CD8-positive, alpha-beta memory T cell (primary cell): ENCODE results near the gene CNTD1. TPM values are rescaled to one million over a fixed set of nuclear protein-coding genes. Genes with fewer than 3 reads are reported as not detected.

Experiments
- CTCF ChIA-PET: fragments of 350-600 bp; sonication (Branson Sonifier 250); formaldehyde crosslinking; loops from one replicate; lab custom pipeline; 2021; ENCODE audit warnings: antibody characterized with exemption; lab: Charles Lee
- POLR2A ChIA-PET: fragments of 350-600 bp; sonication (Branson Sonifier 250); formaldehyde crosslinking; loops from one replicate; lab custom pipeline; 2021; ENCODE audit warnings: antibody characterized with exemption; lab: Charles Lee
- DNase-seq, 5 donors: peaks; one replicate each; pipeline versions ENCODE4 v3.0.0 to v3.0.0-alpha.2; 2020 to 2022; ENCODE audit warnings: mixed read lengths in 1 of 5
- H3K27ac ChIP-seq: one replicate; pipeline ENCODE4 v1.7.0; 2013; ENCODE audit warnings: low read depth, mild to moderate bottlenecking, low read length, moderate library complexity
- H3K27me3 ChIP-seq: 2 replicates; pipeline ENCODE4 v1.7.0; 2013; ENCODE audit warnings: low read length, mild to moderate bottlenecking; ENCODE audit not compliant: insufficient read depth, poor library complexity, severe bottlenecking
- H3K36me3 ChIP-seq: 2 replicates; pipeline ENCODE4 v1.7.0; 2013; ENCODE audit warnings: mild to moderate bottlenecking, low read length, moderate library complexity; ENCODE audit not compliant: insufficient read depth
- H3K4me1 ChIP-seq: 2 replicates; pipeline ENCODE4 v1.7.0; 2013; ENCODE audit warnings: mild to moderate bottlenecking, low read length, moderate library complexity; ENCODE audit not compliant: insufficient read depth
- H3K4me3 ChIP-seq: 2 replicates; pipeline ENCODE4 v1.7.0; 2013; ENCODE audit warnings: mild to moderate bottlenecking, low read length
- H3K9me3 ChIP-seq: 2 replicates; pipeline ENCODE4 v1.7.0; 2013; ENCODE audit warnings: mild to moderate bottlenecking, low read length
- H3K27ac Mint-ChIP-seq, 8 donors: one replicate each; pipeline ENCODE4 v1.8.0; 2020 to 2021; ENCODE audit warnings: mixed read lengths in 8 of 8, mild to moderate bottlenecking in 6 of 8, inconsistent platforms in 3 of 8, moderate library complexity in 3 of 8
- H3K27me3 Mint-ChIP-seq, 2 donors: one replicate each; pipeline ENCODE4 v1.8.0; 2020 to 2021; ENCODE audit warnings: mixed read lengths in 2 of 2, mild to moderate bottlenecking in 1 of 2, moderate library complexity in 1 of 2
- H3K36me3 Mint-ChIP-seq, 3 donors: one replicate each; pipeline ENCODE4 v1.8.0; 2020 to 2021; ENCODE audit warnings: mixed read lengths in 3 of 3, inconsistent platforms in 1 of 3, mild to moderate bottlenecking in 1 of 3
- H3K4me1 Mint-ChIP-seq, 3 donors: one replicate each; pipeline ENCODE4 v1.8.0; 2020 to 2021; ENCODE audit warnings: mixed read lengths in 3 of 3, inconsistent platforms in 1 of 3, mild to moderate bottlenecking in 1 of 3
- H3K4me3 Mint-ChIP-seq, 7 donors: one replicate each; pipeline ENCODE4 v1.8.0; 2020 to 2021; ENCODE audit warnings: mixed read lengths in 7 of 7, mild to moderate bottlenecking in 6 of 7, moderate library complexity in 4 of 7, inconsistent platforms in 2 of 7
- H3K9me3 Mint-ChIP-seq, 5 donors: one replicate each; pipeline ENCODE4 v1.8.0; 2020 to 2022; ENCODE audit warnings: mixed read lengths in 5 of 5, mild to moderate bottlenecking in 3 of 5, moderate library complexity in 2 of 5, inconsistent platforms in 1 of 5
- polyA plus RNA-seq: library from polyadenylated mRNA; unstranded; fragments of 300-500 nt; fragmentation: Illumina TruSeq; gene quantifications from one replicate; pipeline ENCODE4 v1.2.3, GENCODE V29; 2021
- total RNA-seq, 2 experiments: library from RNA; stranded (reverse); gene quantifications; one replicate each; pipeline ENCODE4 v1.2.3, GENCODE V29; 2021

Gene CNTD1
- total and polyA plus RNA-seq, 3 experiments from 2014 or later, result 0.15 TPM; not detected in 2

GRCh38 chr17:42817866-42818265 is 19.2 kb downstream of the CNTD1 start:
- ChIA-PET CTCF (interaction anchor here (1.7 kb wide), 1 partner anchor 14 kb away, joined by 4 read pairs; no protein-coding TSS in a partner anchor), POLR2A (no interaction called here)
- DNase-seq, result no peak
- Mint-ChIP-seq H3K9me3 (no peaks in the 10 kb centered on the region), H3K36me3 (peaks cover 6 to 83% (median 24%) of the 10 kb centered on the region in 3 donors), H3K4me1 (peaks cover 11 to 28% (median 24%) of the 10 kb centered on the region in 3 donors), H3K4me3 (no peak overlapping the region), H3K27me3 (no peaks in the 10 kb centered on the region), H3K27ac (peak overlapping the region in 1 of 8 donors; percentile 76)
- peaks cover 6% of the 10 kb centered on the region for H3K4me1 ChIP-seq
- H3K9me3 ChIP-seq, result no peaks in the 10 kb centered on the region
- H3K36me3 ChIP-seq, result peaks cover 68% of the 10 kb centered on the region
- no peak overlapping the region for H3K4me3 ChIP-seq
- H3K27ac ChIP-seq, result no peak overlapping the region
- H3K27me3 ChIP-seq, result no peaks in the 10 kb centered on the region

GRCh38 chr17:42818379-42818778 is 19.7 kb downstream of the CNTD1 start:
- H3K27me3 Mint-ChIP-seq, result no peaks in the 10 kb centered on the region
- Histone ChIP-seq H3K4me3 (no peak overlapping the region), H3K36me3 (peaks cover 68% of the 10 kb centered on the region), H3K4me1 (peaks cover 11% of the 10 kb centered on the region), H3K27ac (no peak overlapping the region), H3K9me3 (no peaks in the 10 kb centered on the region), H3K27me3 (no peaks in the 10 kb centered on the region)
- H3K36me3 Mint-ChIP-seq, result peaks cover 6 to 82% (median 24%) of the 10 kb centered on the region in 3 donors
- H3K4me1 Mint-ChIP-seq, result peaks cover 12 to 31% (median 26%) of the 10 kb centered on the region in 3 donors
- no peak overlapping the region for H3K4me3 Mint-ChIP-seq
- POLR2A ChIA-PET, result no interaction called here
- H3K27ac Mint-ChIP-seq, result no peak overlapping the region
- no peaks in the 10 kb centered on the region for H3K9me3 Mint-ChIP-seq
- CTCF ChIA-PET, result interaction anchor here (1.7 kb wide), 1 partner anchor 15 kb away, joined by 4 read pairs; no protein-coding TSS in a partner anchor
- DNase-seq, result no peak

GRCh38 chr17:42819939-42820535 is 21.4 kb downstream of the CNTD1 start:
- DNase-seq, result peak; percentile 29 to 66 (median 46)
- peak overlapping the region in 6 of 8 donors; percentile 17 to 70 (median 64) for H3K27ac Mint-ChIP-seq
- H3K27me3 Mint-ChIP-seq, result no peaks in the 10 kb centered on the region
- ChIA-PET POLR2A (no interaction called here), CTCF (interaction anchor here (0.9 kb wide), 2 partner anchors 14 to 278 kb away, joined by 3 read pairs; no protein-coding TSS in a partner anchor)
- H3K36me3 ChIP-seq, result peaks cover 54% of the 10 kb centered on the region
- H3K4me1 ChIP-seq, result peaks cover 14% of the 10 kb centered on the region
- H3K27me3 ChIP-seq, result no peaks in the 10 kb centered on the region
- H3K4me1 Mint-ChIP-seq, result peaks cover 22 to 42% (median 37%) of the 10 kb centered on the region in 3 donors
- H3K4me3 ChIP-seq, result no peak overlapping the region
- peaks cover 3 to 72% (median 12%) of the 10 kb centered on the region in 3 donors for H3K36me3 Mint-ChIP-seq
- H3K4me3 Mint-ChIP-seq, result peak overlapping the region in 1 of 7 donors; percentile 68
- no peak overlapping the region for H3K27ac ChIP-seq
- no peaks in the 10 kb centered on the region for H3K9me3 Mint-ChIP-seq
- no peaks in the 10 kb centered on the region for H3K9me3 ChIP-seq

GRCh38 chr17:42821176-42821575 is 22.5 kb downstream of the CNTD1 start:
- peaks cover 43% of the 10 kb centered on the region for H3K36me3 ChIP-seq
- CTCF ChIA-PET, result interaction anchor here (1.4 to 1.7 kb wide), 2 partner anchors 11 to 12 kb away, joined by 3 to 5 read pairs; no protein-coding TSS in a partner anchor
- H3K36me3 Mint-ChIP-seq, result peaks cover 3 to 60% (median 6%) of the 10 kb centered on the region in 3 donors
- H3K4me1 ChIP-seq, result peaks cover 14% of the 10 kb centered on the region
- peak overlapping the region in 4 of 7 donors; percentile 39 to 76 (median 54) for H3K4me3 Mint-ChIP-seq
- H3K27me3 Mint-ChIP-seq, result no peaks in the 10 kb centered on the region
- H3K4me3 ChIP-seq, result no peak overlapping the region
- DNase-seq, result no peak
- POLR2A ChIA-PET, result interaction anchor here (1.5 kb wide), 1 partner anchor 13 kb away, joined by 5 read pairs; no protein-coding TSS in a partner anchor
- no peak overlapping the region for H3K27ac ChIP-seq
- no peaks in the 10 kb centered on the region for H3K9me3 Mint-ChIP-seq
- H3K4me1 Mint-ChIP-seq, result peaks cover 22 to 42% (median 37%) of the 10 kb centered on the region in 3 donors
- H3K27ac Mint-ChIP-seq, result peak overlapping the region in 2 of 8 donors; percentile 41 to 43
- no peaks in the 10 kb centered on the region for H3K9me3 ChIP-seq
- H3K27me3 ChIP-seq, result no peaks in the 10 kb centered on the region

GRCh38 chr17:42827472-42827871 is 28.8 kb downstream of the CNTD1 start:
- H3K4me1 ChIP-seq, result peaks cover 17% of the 10 kb centered on the region
- H3K27me3 Mint-ChIP-seq, result peaks cover 2 to 14% of the 10 kb centered on the region in 2 donors
- peaks cover 0 to 8% (median 3%) of the 10 kb centered on the region in 3 donors for H3K36me3 Mint-ChIP-seq
- peaks cover 16 to 23% (median 21%) of the 10 kb centered on the region in 3 donors for H3K4me1 Mint-ChIP-seq
- no peak overlapping the region for H3K27ac ChIP-seq
- H3K27ac Mint-ChIP-seq, result peak overlapping the region in 1 of 8 donors; percentile 25
- H3K9me3 ChIP-seq, result no peaks in the 10 kb centered on the region
- H3K27me3 ChIP-seq, result no peaks in the 10 kb centered on the region
- H3K36me3 ChIP-seq, result no peaks in the 10 kb centered on the region
- CTCF ChIA-PET, result no interaction called here
- no peaks in the 10 kb centered on the region for H3K9me3 Mint-ChIP-seq
- POLR2A ChIA-PET, result no interaction called here
- H3K4me3 ChIP-seq, result no peak overlapping the region
- peak overlapping the region in 1 of 7 donors; percentile 51 for H3K4me3 Mint-ChIP-seq
- DNase-seq, result no peak

- H3K9me3 ChIP-seq, result no peaks in the 10 kb centered on the region
- H3K27ac Mint-ChIP-seq, result peak overlapping the region in 4 of 8 donors; percentile 30 to 80 (median 51)
- peaks cover 19% of the 10 kb centered on the region for H3K4me1 ChIP-seq
- peaks cover 0 to 22% (median 3%) of the 10 kb centered on the region in 3 donors for H3K36me3 Mint-ChIP-seq
- POLR2A ChIA-PET, result no interaction called here
- peaks cover 2 to 14% of the 10 kb centered on the region in 2 donors for H3K27me3 Mint-ChIP-seq
- CTCF ChIA-PET, result no interaction called here
- H3K27ac ChIP-seq, result no peak overlapping the region
- no peaks in the 10 kb centered on the region for H3K27me3 ChIP-seq
- no peaks in the 10 kb centered on the region for H3K9me3 Mint-ChIP-seq
- H3K36me3 ChIP-seq, result no peaks in the 10 kb centered on the region
- no peak overlapping the region for H3K4me3 ChIP-seq
- peak overlapping the region in 3 of 7 donors; percentile 3 to 72 (median 56) for H3K4me3 Mint-ChIP-seq
- DNase-seq, result no peak
- peaks cover 23 to 25% (median 25%) of the 10 kb centered on the region in 3 donors for H3K4me1 Mint-ChIP-seq
Measured at GRCh38 chr17:42830971-42831370, 32.3 kb downstream of the CNTD1 start.

- Mint-ChIP-seq H3K9me3 (no peaks in the 10 kb centered on the region), H3K4me3 (peak overlapping the region; percentile 97 to 99 (median 97)), H3K36me3 (peaks cover 0 to 33% (median 3%) of the 10 kb centered on the region in 3 donors), H3K27ac (peak overlapping the region; percentile 98 to 100 (median 99)), H3K4me1 (peaks cover 23 to 25% (median 25%) of the 10 kb centered on the region in 3 donors), H3K27me3 (peaks cover 2 to 11% of the 10 kb centered on the region in 2 donors)
- Histone ChIP-seq H3K4me1 (peaks cover 19% of the 10 kb centered on the region), H3K4me3 (peak overlapping the region; percentile 85), H3K9me3 (no peaks in the 10 kb centered on the region), H3K27me3 (no peaks in the 10 kb centered on the region), H3K27ac (peak overlapping the region; percentile 92), H3K36me3 (peaks cover under 1% of the 10 kb centered on the region)
- DNase-seq, result no peak
- CTCF ChIA-PET, result interaction anchor here (1.4 to 2.7 kb wide), 4 partner anchors 8 to 652 kb away, joined by 4 to 26 read pairs (median 6); partner anchors contain the start of genes BECN1 and DHX8
- POLR2A ChIA-PET, result interaction anchor here (0.6 to 2.0 kb wide), 3 partner anchors 8 to 487 kb away, joined by 3 to 12 read pairs (median 6); partner anchors contain the start of genes BECN1 and VPS25
Measured at GRCh38 chr17:42832213-42832933, 33.7 kb downstream of the CNTD1 start.
